RWPE1 (cell line): ENCODE data around the gene FGL2.
A peak's percentile ranks its signal among the peaks of the same experiment; 100 is the strongest.
"Not testable (repeated sequence)": the region's sequence is repeated elsewhere in the genome, so short reads cannot be mapped to it uniquely, and the experiment has no call there.

Experiments used
- CTCF ChIA-PET: fragments of 350-600 bp; sonication (Branson Sonifier 250); formaldehyde crosslinking; extraction: SDS; loops from one replicate; lab custom pipeline; 2021; lab: Yijun Ruan, JAX
- POLR2A ChIA-PET: fragments of 400-600 bp; formaldehyde crosslinking; extraction: SDS; loops from one replicate; lab custom pipeline; 2020; ENCODE audit warnings: antibody characterized with exemption; ENCODE audit not compliant: low non-redundant PET; lab: Yijun Ruan, JAX
- DNase-seq: peaks from one replicate; pipeline ENCODE4 v3.0.0; 2012; ENCODE audit warnings: low spot score
- H3K27ac ChIP-seq: fragments of 450-650 bp; 2 replicates; pipeline ENCODE4 v1.5.1; 2017
- TF ChIP-seq, protein P1 (sequence below): fragments of 450-650 bp; conservative IDR thresholded peaks from 2 replicates; pipeline ENCODE4 v1.5.1; 2017; ENCODE audit warnings: low read depth, mild to moderate bottlenecking

The FGL2 gene

DNA sequence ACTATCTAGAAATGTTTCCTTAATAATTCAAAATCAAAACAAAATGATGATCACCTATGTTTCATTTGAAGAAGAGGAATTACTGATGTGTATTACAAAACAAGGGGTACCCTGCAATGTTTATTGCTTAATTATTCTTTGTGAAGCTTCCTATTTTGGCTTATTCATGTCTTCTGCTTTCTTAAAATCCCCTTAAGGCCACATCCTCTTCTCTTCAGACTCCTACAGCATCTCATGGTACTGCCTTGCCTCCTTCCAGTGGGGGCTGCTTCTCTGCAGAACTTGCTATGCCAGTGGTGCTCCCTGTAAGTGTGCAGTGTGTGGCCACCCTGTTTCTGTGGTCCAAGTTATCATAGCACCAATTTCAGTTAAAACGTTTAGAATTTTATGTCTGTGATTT lies 42.2 kb downstream of the FGL2 start:
- CTCF ChIA-PET, result interaction anchor here (0.7 kb wide), 1 partner anchor 60 kb away, joined by 3 read pairs; no protein-coding TSS in a partner anchor
- POLR2A ChIA-PET, result no interaction called here

DNA sequence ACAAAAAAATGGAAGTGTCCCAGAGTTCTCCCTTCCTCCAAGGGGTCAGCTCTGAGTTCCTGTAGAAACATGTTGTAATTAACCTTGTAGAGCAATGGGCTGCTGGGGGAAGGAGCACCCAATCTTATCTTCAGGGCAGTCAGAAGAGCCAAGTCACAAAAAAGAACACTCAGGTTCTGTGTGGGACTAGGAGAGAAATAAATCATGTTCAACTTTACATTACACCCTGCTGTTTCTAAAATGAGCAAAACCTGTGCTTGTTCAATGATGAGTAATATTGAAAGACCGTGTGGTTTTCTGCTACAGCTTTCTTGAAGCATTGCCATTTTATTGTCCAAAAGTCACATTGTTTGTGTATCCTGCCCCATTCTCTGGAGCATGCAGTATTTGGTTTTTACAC lies 42.6 kb downstream of the FGL2 start:
- POLR2A ChIA-PET, H3K27ac ChIP-seq, DNase-seq, CTCF ChIA-PET: not testable (repeated sequence)

More for the DNA sequence above, 42.2 kb downstream of the FGL2 start:
- no peak for DNase-seq
- TF ChIP-seq, protein P1, sequence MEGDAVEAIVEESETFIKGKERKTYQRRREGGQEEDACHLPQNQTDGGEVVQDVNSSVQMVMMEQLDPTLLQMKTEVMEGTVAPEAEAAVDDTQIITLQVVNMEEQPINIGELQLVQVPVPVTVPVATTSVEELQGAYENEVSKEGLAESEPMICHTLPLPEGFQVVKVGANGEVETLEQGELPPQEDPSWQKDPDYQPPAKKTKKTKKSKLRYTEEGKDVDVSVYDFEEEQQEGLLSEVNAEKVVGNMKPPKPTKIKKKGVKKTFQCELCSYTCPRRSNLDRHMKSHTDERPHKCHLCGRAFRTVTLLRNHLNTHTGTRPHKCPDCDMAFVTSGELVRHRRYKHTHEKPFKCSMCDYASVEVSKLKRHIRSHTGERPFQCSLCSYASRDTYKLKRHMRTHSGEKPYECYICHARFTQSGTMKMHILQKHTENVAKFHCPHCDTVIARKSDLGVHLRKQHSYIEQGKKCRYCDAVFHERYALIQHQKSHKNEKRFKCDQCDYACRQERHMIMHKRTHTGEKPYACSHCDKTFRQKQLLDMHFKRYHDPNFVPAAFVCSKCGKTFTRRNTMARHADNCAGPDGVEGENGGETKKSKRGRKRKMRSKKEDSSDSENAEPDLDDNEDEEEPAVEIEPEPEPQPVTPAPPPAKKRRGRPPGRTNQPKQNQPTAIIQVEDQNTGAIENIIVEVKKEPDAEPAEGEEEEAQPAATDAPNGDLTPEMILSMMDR, result no peak
- peak overlapping the region; percentile 59; the same call in 1 of the 2 replicates for H3K27ac ChIP-seq

DNA sequence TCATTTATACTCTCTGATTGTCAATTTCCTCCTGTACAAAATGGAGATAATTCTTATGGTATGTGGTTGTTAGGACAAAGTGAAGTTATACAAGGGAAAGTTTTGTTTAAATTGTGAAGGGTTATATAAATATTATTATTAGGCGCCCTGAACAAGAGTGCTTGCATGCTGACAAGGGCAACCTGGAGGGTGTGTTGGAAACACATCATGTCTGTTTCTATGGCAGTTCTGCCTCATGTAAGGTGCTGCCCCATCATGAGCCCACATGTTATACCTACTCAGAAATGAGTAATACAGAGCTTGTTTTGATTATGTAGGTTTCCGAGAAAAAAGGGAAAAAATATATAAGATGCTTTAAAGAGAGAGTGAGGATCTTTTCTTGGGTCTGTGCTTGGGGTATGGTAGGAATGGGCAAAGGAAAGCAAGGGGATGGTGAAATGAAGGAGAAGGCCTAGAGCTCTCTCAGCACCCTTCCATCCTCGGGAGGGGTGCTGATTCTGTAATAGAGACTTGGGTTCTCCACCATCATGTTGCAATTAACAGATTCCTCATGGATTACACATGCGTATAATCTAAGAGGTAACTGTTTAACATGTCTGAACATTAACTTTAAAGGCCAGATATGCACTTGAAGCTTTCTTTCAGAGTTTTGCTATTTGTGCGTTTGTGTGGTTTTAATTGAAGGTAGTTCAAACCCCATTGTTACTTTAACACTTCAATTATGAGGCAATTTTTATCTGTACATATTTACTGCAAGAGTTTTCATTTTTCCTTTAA lies 43.8 kb downstream of the FGL2 start:
- DNase-seq, result peak; percentile 5
- POLR2A ChIA-PET, H3K27ac ChIP-seq: not testable (repeated sequence)
- CTCF ChIA-PET, result interaction anchor here (0.7 kb wide), 1 partner anchor 94 kb away, joined by 3 read pairs; no protein-coding TSS in a partner anchor

DNA sequence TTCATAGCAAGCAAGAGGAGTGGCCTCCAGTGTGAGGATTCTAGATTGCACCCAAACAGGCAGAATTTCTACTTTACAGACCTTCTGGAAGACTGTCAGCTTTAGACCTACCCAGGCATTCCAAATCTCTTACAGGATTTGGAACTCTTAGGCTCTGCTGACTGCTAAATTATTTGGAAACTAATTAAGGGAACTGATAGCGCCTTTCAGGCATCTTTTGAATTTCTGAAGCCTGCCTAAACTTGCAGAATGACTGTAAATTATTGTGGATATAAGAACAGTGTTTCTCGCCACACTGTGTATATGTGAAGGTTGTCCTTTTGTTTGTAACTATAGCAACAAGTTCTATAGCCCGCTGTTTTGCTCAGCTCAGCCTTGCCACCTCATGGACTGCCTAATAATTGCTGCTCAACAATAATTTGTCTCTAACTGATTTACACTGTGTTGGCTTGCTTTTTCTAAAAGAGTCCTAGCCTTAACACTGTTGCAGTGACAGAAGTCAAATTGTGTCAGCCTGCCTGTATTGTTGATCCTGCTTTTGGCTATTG lies 44.6 kb downstream of the FGL2 start:
- peak; percentile 1 for DNase-seq
- POLR2A ChIA-PET, CTCF ChIA-PET, H3K27ac ChIP-seq: not testable (repeated sequence)

DNA sequence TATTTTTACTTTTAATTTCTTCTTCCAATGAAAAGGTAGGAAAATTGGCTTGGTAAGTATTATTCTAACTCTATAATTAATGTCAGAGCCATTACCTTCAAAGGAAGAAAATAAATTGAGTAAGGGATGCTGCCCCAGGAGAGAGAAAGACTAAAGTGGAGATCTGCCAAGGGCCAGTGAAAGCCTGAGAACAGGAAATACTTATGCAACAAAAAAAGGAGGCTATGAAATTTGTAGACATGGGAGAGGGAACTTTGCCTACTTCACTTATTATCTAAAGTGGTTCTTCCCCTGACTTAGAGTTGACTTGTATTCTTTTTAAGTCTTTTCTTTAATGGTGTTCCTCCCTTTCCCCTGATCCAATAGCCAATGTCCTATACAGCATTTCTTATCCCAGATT lies 47.4 kb downstream of the FGL2 start:
- H3K27ac ChIP-seq, POLR2A ChIA-PET, DNase-seq, CTCF ChIA-PET: not testable (repeated sequence)
